Renal cortex interstitium (tissue), 11 donors: ENCODE data around the gene DEPP1. TPM values are rescaled to one million over a fixed set of nuclear protein-coding genes. Genes with fewer than 3 reads are reported as not detected.

ENCODE experiments used
- DNase-seq, 11 donors: peaks; one replicate each; pipeline ENCODE4 v3.0.0-alpha.2; 2013; ENCODE audit warnings: low read depth in 9 of 11, low spot score in 4 of 11; ENCODE audit errors: extremely low read depth in 1 of 11
- polyA plus RNA-seq, 3 donors: library from polyadenylated mRNA; unstranded; fragments of 120-200 nt; gene quantifications; one replicate each; pipeline ENCODE4 v1.2.1, GENCODE V29; 2013; ENCODE audit not compliant: insufficient read length in 3 of 3

DEPP1 gene
- polyA plus RNA-seq, 3 donors: 7.1 to 10.6 (median 9.8) TPM

DNA sequence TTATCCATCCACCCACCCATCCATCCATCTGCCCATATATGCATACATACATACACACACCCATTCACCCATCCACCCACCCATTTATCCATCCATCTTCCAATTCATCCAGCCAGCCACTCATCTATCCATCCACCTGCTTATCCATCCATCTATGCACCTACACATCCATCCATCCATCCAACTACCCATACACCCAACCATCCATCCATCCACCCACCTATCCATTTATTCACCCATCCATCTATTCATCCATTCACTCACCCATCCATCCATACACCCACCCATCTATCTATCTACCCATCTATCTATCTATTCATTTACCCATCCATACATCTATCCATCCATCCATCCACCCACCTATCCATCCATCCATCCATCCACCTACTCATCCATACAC, 50.1 kb downstream of the DEPP1 start:
- DNase-seq: no peak

DNA sequence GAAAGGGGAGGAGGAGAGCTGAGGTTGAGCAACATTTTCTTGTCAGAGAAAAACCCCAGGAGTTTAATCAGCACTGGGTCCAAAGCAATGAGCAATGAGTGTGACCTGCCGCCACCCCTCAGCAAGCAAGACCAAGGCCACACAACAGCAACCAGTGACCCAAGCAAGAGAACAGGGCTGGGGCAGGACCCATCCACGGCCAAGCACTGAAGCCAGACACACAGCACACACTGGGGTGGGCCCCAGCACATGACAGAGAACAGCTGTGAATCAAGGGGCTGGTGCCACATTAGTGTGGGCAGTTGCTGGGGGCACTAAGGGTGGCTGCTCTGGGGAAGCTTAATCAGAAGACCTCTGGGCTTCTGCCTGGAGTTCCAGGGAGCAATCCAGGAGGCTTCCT, 51.3 kb downstream of the DEPP1 start:
- no peak for DNase-seq

DNA sequence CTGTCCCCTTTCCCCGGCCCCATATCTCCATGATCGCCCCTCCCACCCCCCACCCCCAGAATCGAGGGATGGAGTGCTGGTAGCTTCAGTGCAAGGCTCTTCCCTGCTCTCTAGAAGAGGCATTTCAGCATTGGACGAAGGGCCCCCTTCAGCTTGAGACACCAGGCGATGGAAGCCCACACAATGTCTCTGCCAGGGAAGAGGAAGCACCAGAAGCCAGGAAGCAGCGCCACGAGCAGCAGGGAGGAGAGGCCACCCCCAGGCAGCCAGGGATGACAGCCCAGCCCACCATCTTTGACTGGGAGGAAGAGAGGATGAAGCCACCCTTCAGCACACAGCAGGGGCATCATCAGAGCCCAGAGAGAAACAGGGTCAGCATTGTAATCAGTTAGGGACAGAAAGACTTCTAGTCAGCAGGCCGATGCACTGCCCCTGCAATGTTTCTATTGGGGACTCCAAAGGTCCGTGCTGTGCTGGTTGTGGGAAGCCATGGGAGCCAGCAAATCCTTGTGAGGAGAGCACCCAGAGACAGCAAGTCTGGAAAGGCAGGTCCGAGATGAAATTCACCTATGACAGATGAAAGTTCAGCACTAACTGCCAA, 51.8 kb downstream of the DEPP1 start:
- no peak for DNase-seq

Other genes with a start within 250 kb of the DEPP1 start
- gene TMEM72, start 67.5 kb downstream of the DEPP1 start, polyA plus RNA-seq: 10 to 100 TPM; 57.9 to 82.3 (median 59.2) TPM
- gene RASSF4, start 19.0 kb downstream of the DEPP1 start, polyA plus RNA-seq: 10 to 100 TPM; 25.2 to 40.8 (median 26.8) TPM
- gene ZNF22, start 22.1 kb upstream of the DEPP1 start, polyA plus RNA-seq: 10 to 100 TPM; 78.2 to 95.2 (median 82.8) TPM